ENCODE results near the gene PKHD1.

The PKHD1 gene

DNA sequence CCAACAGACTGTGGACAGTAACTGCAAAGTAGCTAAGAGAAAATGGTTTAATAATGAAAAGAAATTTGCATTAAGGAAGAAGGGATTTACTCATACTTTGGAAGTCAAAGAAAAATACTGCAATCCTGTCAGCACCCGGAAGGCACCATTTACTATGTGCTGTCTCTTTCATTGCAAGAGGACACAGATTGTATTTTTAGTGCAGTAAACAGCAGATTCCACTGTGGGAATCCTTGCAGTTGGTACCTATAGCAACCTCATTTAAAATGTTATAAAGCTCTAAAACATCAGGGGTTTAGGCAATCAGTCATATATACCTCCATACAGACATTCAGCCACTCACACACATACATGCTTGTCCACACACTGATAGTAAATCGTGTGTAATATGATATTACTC lies 346.8 kb downstream of the PKHD1 start:
- H3K9me3 ChIP-seq (ENCODE audit: control insufficient read depth in 1 of 2, low read length in 2 of 2) = no peaks in the 10 kb centered on the region
- no peaks in the 10 kb centered on the region for H3K27me3 ChIP-seq (ENCODE audit: control insufficient read depth in 1 of 2, insufficient read depth in 2 of 2, low read length in 2 of 2)
- H3K36me3 ChIP-seq (ENCODE audit: control insufficient read depth in 1 of 2, insufficient read depth in 2 of 2, low read length in 2 of 2) = no peaks in the 10 kb centered on the region
- no peak overlapping the region for H3K9ac ChIP-seq (ENCODE audit: low read depth in 1 of 2, low read length in 2 of 2)
- no peak overlapping the region for H3K27ac ChIP-seq (ENCODE audit: low read depth, low read length)
- H3K4me1 ChIP-seq (ENCODE audit: control insufficient read depth in 1 of 2, insufficient read depth in 2 of 2, low read length in 2 of 2) = no peaks in the 10 kb centered on the region
- no peak overlapping the region for H3K4me3 ChIP-seq (ENCODE audit: low read depth in 1 of 2, low read length in 2 of 2)

DNA sequence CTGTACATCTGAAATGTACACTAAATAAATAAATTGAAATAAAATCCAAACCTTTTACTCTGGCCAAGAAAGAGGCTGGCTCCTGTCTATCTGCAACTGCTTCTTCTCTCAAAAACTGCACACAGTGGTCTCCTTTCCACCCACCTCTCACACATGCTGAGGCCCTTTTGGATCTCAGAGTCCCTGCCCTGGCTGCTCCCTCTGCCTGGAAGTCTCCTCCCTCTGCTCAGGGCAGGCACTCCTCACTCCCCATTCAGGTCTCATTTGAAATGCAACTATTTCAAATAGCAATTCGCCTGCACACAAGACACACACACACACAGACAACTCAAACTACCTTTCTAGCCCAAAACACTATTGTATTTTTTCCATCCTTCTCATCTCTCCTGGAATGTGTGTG lies 348.8 kb downstream of the PKHD1 start:
- H3K9ac ChIP-seq (ENCODE audit: low read depth in 1 of 2, low read length in 2 of 2) = no peak overlapping the region
- H3K27me3 ChIP-seq (ENCODE audit: control insufficient read depth in 1 of 2, insufficient read depth in 2 of 2, low read length in 2 of 2) = no peaks in the 10 kb centered on the region
- H3K36me3 ChIP-seq (ENCODE audit: control insufficient read depth in 1 of 2, insufficient read depth in 2 of 2, low read length in 2 of 2) = no peaks in the 10 kb centered on the region
- H3K4me1 ChIP-seq (ENCODE audit: control insufficient read depth in 1 of 2, insufficient read depth in 2 of 2, low read length in 2 of 2) = no peaks in the 10 kb centered on the region
- H3K4me3 ChIP-seq (ENCODE audit: low read depth in 1 of 2, low read length in 2 of 2) = no peak overlapping the region
- H3K9me3 ChIP-seq (ENCODE audit: control insufficient read depth in 1 of 2, low read length in 2 of 2) = no peaks in the 10 kb centered on the region
- H3K27ac ChIP-seq (ENCODE audit: low read depth, low read length) = no peak overlapping the region

DNA sequence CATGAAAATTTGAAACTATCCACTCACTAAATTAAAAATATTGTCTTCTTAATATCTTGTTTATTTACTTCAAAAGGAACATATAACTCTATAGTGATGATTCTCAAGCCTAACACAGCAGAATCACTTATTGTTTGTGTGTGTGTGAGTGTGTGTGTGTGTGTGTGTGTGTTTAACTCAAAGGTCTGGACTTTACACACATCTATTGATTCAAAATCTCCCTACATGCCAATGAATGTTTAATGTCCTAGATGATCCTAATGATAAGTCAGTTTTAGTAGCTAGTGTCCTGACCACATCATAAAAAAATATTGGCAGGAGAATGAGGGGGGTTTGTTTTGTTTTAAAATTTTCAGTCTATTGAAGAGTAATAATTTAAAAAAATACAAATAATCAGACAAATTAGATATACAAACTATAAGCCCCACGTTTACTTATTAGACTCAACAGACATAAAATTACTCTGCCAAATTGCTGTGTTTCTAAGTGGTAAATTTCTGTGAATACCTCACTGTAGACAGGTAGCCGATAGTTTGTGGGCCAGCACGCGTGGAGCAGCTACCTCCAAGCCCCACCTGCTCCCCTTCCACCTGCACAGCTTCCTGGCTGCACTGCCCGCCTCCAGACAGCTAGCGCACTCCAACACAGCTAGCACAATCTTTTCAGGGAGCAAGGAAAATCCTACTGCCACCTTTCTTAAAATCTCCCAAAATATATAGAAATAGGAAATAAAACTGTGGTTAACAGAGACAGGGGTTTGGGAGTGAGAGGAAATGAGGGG lies 349.6 kb downstream of the PKHD1 start:
- Histone ChIP-seq H3K27ac (ENCODE audit: low read depth, low read length) (no peak overlapping the region), H3K9ac (ENCODE audit: low read depth in 1 of 2, low read length in 2 of 2) (no peak overlapping the region)

DNA sequence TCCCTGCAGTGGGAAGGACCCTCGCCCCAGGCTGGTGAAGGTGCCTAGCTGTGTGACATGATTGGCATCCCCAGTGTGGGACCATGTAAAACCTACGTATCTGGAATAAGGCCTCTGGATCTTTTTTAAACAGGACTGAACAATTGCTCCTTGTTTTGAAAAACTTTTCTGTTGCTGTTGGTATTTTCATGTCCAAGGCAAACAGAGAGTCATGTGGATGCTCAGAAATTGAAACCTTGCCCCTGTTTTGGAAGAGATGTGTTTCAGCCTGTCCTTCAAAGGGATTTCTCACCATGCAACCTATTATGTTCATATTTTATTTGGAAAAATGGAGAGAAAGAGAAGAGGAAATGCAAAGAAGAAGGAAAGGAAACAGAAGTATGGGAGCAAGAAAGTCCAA lies 362.3 kb downstream of the PKHD1 start:
- no peaks in the 10 kb centered on the region for H3K9me3 ChIP-seq (ENCODE audit: control insufficient read depth in 1 of 2, low read length in 2 of 2)
- no peak overlapping the region for H3K4me3 ChIP-seq (ENCODE audit: low read depth in 1 of 2, low read length in 2 of 2)
- H3K27ac ChIP-seq (ENCODE audit: low read depth, low read length) = no peak overlapping the region
- no peaks in the 10 kb centered on the region for H3K27me3 ChIP-seq (ENCODE audit: control insufficient read depth in 1 of 2, insufficient read depth in 2 of 2, low read length in 2 of 2)
- no peaks in the 10 kb centered on the region for H3K36me3 ChIP-seq (ENCODE audit: control insufficient read depth in 1 of 2, insufficient read depth in 2 of 2, low read length in 2 of 2)
- no peaks in the 10 kb centered on the region for H3K4me1 ChIP-seq (ENCODE audit: control insufficient read depth in 1 of 2, insufficient read depth in 2 of 2, low read length in 2 of 2)
- no peak overlapping the region for H3K9ac ChIP-seq (ENCODE audit: low read depth in 1 of 2, low read length in 2 of 2)

More for the DNA sequence above, 349.6 kb downstream of the PKHD1 start:
- Histone ChIP-seq H3K4me3 (ENCODE audit: low read depth in 1 of 2, low read length in 2 of 2) (no peak overlapping the region), H3K27me3 (ENCODE audit: control insufficient read depth in 1 of 2, insufficient read depth in 2 of 2, low read length in 2 of 2) (no peaks in the 10 kb centered on the region), H3K9me3 (ENCODE audit: control insufficient read depth in 1 of 2, low read length in 2 of 2) (no peaks in the 10 kb centered on the region), H3K4me1 (ENCODE audit: control insufficient read depth in 1 of 2, insufficient read depth in 2 of 2, low read length in 2 of 2) (no peaks in the 10 kb centered on the region), H3K36me3 (ENCODE audit: control insufficient read depth in 1 of 2, insufficient read depth in 2 of 2, low read length in 2 of 2) (no peaks in the 10 kb centered on the region)

DNA sequence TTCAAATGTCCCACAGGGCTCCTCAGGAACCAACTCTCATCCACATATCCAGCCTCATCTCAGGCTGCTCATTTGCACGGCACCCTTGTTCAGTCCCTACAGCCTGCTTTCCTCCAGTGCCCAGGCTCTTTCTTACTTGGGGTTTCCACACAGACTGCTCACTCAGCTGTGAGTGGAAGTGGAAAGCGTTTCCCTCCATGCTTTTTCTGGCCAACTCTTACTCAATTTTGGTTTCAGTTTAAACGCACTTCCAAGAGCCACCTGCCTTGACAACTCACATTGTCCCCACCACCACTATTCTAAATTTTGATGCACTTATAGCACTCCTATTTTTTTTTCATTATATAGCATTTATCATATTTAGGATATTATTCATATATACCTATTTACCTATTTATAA lies 367.1 kb downstream of the PKHD1 start:
- Histone ChIP-seq H3K36me3 (ENCODE audit: control insufficient read depth in 1 of 2, insufficient read depth in 2 of 2, low read length in 2 of 2) (no peaks in the 10 kb centered on the region), H3K9me3 (ENCODE audit: control insufficient read depth in 1 of 2, low read length in 2 of 2) (no peaks in the 10 kb centered on the region), H3K4me3 (ENCODE audit: low read depth in 1 of 2, low read length in 2 of 2) (no peak overlapping the region), H3K4me1 (ENCODE audit: control insufficient read depth in 1 of 2, insufficient read depth in 2 of 2, low read length in 2 of 2) (no peaks in the 10 kb centered on the region), H3K9ac (ENCODE audit: low read depth in 1 of 2, low read length in 2 of 2) (no peak overlapping the region), H3K27ac (ENCODE audit: low read depth, low read length) (no peak overlapping the region), H3K27me3 (ENCODE audit: control insufficient read depth in 1 of 2, insufficient read depth in 2 of 2, low read length in 2 of 2) (no peaks in the 10 kb centered on the region)

DNA sequence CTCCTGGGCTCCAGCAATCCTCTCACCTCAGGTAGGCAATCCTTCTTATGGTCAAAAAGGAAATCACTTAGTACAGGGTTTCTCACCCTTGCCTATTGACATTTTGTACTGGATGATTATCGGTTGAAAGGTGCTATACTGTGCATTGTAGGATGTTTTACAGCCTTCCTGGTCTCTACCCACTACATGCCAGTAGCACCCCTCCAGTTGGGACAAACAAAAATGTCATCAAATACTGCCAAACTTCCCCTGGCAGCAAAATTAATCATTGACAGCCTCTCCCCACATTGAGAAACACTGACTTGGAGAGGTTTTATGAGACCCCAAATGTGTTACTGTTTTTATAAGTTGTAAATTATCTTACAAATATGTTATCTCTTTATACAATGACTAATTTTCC lies 368.1 kb downstream of the PKHD1 start:
- no peaks in the 10 kb centered on the region for H3K36me3 ChIP-seq (ENCODE audit: control insufficient read depth in 1 of 2, insufficient read depth in 2 of 2, low read length in 2 of 2)
- no peak overlapping the region for H3K4me3 ChIP-seq (ENCODE audit: low read depth in 1 of 2, low read length in 2 of 2)
- no peak overlapping the region for H3K27ac ChIP-seq (ENCODE audit: low read depth, low read length)
- H3K27me3 ChIP-seq (ENCODE audit: control insufficient read depth in 1 of 2, insufficient read depth in 2 of 2, low read length in 2 of 2) = no peaks in the 10 kb centered on the region
- H3K9ac ChIP-seq (ENCODE audit: low read depth in 1 of 2, low read length in 2 of 2) = no peak overlapping the region
- H3K4me1 ChIP-seq (ENCODE audit: control insufficient read depth in 1 of 2, insufficient read depth in 2 of 2, low read length in 2 of 2) = no peaks in the 10 kb centered on the region
- H3K9me3 ChIP-seq (ENCODE audit: control insufficient read depth in 1 of 2, low read length in 2 of 2) = no peaks in the 10 kb centered on the region

DNA sequence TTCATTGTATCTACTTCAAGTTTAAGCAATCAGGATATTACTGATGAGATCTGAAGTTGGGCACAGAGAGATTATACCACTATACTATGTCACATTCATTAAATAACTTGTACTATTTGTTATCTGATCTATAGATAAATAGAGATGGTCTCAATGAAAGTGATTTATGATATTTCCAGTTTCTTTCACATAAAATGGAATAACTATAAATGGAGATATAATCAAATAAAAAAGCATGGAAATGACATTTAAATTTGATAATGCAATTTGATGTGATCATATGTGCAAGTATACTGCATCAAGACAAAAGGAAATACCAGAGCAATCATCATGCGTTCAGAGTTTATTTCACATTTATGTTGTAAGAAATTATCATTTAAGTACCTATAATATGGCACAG lies 368.9 kb downstream of the PKHD1 start:
- Histone ChIP-seq H3K27me3 (ENCODE audit: control insufficient read depth in 1 of 2, insufficient read depth in 2 of 2, low read length in 2 of 2) (no peaks in the 10 kb centered on the region), H3K36me3 (ENCODE audit: control insufficient read depth in 1 of 2, insufficient read depth in 2 of 2, low read length in 2 of 2) (no peaks in the 10 kb centered on the region), H3K4me3 (ENCODE audit: low read depth in 1 of 2, low read length in 2 of 2) (no peak overlapping the region), H3K27ac (ENCODE audit: low read depth, low read length) (no peak overlapping the region), H3K4me1 (ENCODE audit: control insufficient read depth in 1 of 2, insufficient read depth in 2 of 2, low read length in 2 of 2) (no peaks in the 10 kb centered on the region), H3K9ac (ENCODE audit: low read depth in 1 of 2, low read length in 2 of 2) (no peak overlapping the region), H3K9me3 (ENCODE audit: control insufficient read depth in 1 of 2, low read length in 2 of 2) (no peaks in the 10 kb centered on the region)

DNA sequence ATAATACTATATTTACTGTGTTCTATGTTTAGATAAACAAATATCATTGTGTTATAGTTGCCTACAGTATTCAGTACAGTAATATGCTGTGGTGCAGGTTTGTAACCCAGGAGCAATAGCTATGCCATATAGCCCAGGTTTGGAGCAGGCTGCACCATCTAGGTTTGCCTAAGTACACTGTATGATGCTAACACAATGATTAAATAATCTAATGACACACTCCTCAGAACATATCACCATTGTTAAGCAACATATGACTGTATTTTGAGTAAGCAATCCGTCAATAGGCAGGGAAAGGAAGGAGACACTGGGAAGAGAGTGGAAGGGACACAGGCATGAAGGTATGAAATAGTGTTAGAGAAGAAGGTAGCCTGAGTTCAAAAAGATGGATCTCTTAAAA lies 369.9 kb downstream of the PKHD1 start:
- Histone ChIP-seq H3K9ac (ENCODE audit: low read depth in 1 of 2, low read length in 2 of 2) (no peak overlapping the region), H3K27ac (ENCODE audit: low read depth, low read length) (no peak overlapping the region), H3K9me3 (ENCODE audit: control insufficient read depth in 1 of 2, low read length in 2 of 2) (no peaks in the 10 kb centered on the region), H3K27me3 (ENCODE audit: control insufficient read depth in 1 of 2, insufficient read depth in 2 of 2, low read length in 2 of 2) (no peaks in the 10 kb centered on the region), H3K4me3 (ENCODE audit: low read depth in 1 of 2, low read length in 2 of 2) (no peak overlapping the region), H3K4me1 (ENCODE audit: control insufficient read depth in 1 of 2, insufficient read depth in 2 of 2, low read length in 2 of 2) (no peaks in the 10 kb centered on the region), H3K36me3 (ENCODE audit: control insufficient read depth in 1 of 2, insufficient read depth in 2 of 2, low read length in 2 of 2) (no peaks in the 10 kb centered on the region)

DNA sequence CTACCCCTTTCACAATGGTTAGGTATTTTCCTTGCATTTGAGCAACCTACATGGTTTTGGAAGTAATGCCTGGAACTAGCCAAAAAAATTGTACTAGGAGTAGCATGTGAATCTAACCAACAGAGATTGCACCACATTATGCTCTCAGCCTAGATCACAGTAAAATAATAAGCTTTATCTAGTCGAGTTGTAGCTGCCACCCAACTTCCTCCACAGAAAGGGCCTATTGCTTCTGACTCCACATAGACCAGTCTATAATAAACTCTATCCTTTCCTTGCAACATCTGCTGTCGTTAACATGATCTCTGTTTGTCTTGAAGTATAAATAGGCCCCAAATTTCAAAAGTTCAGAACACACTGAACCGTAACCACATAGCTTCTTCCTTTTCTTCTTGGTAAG lies 375.5 kb downstream of the PKHD1 start:
- Histone ChIP-seq H3K27ac (ENCODE audit: low read depth, low read length) (no peak overlapping the region), H3K4me1 (ENCODE audit: control insufficient read depth in 1 of 2, insufficient read depth in 2 of 2, low read length in 2 of 2) (no peaks in the 10 kb centered on the region), H3K36me3 (ENCODE audit: control insufficient read depth in 1 of 2, insufficient read depth in 2 of 2, low read length in 2 of 2) (no peaks in the 10 kb centered on the region)

DNA sequence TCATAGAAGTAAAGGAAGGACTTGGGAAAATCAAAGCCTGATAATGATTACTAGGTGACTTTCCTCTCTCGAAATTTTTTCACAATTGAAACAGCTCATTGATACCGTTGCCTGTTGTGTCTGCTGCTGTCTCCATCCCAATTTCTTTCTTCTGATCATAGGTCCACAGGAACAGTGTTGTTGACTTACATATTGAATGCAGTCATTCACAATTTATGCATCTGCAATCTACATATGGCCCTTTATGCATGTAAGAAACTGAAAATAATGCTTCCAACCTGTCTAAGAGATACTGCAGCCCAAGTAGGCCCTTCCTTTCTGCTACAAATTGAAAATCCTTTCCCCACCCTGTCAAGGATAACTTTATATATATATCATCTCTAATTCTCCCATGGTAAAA lies 381.3 kb downstream of the PKHD1 start:
- H3K9ac ChIP-seq (ENCODE audit: low read depth in 1 of 2, low read length in 2 of 2) = no peak overlapping the region
- H3K4me1 ChIP-seq (ENCODE audit: control insufficient read depth in 1 of 2, insufficient read depth in 2 of 2, low read length in 2 of 2) = no peaks in the 10 kb centered on the region
- no peaks in the 10 kb centered on the region for H3K9me3 ChIP-seq (ENCODE audit: control insufficient read depth in 1 of 2, low read length in 2 of 2)
- H3K27me3 ChIP-seq (ENCODE audit: control insufficient read depth in 1 of 2, insufficient read depth in 2 of 2, low read length in 2 of 2) = no peaks in the 10 kb centered on the region
- H3K4me3 ChIP-seq (ENCODE audit: low read depth in 1 of 2, low read length in 2 of 2) = no peak overlapping the region
- H3K36me3 ChIP-seq (ENCODE audit: control insufficient read depth in 1 of 2, insufficient read depth in 2 of 2, low read length in 2 of 2) = no peaks in the 10 kb centered on the region
- no peak overlapping the region for H3K27ac ChIP-seq (ENCODE audit: low read depth, low read length)

More for the DNA sequence above, 375.5 kb downstream of the PKHD1 start:
- Histone ChIP-seq H3K4me3 (ENCODE audit: low read depth in 1 of 2, low read length in 2 of 2) (no peak overlapping the region), H3K9me3 (ENCODE audit: control insufficient read depth in 1 of 2, low read length in 2 of 2) (no peaks in the 10 kb centered on the region), H3K27me3 (ENCODE audit: control insufficient read depth in 1 of 2, insufficient read depth in 2 of 2, low read length in 2 of 2) (no peaks in the 10 kb centered on the region), H3K9ac (ENCODE audit: low read depth in 1 of 2, low read length in 2 of 2) (no peak overlapping the region)
